Bronchial epithelial cell (primary cell): Measurements from ENCODE around the gene KDM6A. TPM values are rescaled to one million over a fixed set of nuclear protein-coding genes. Genes with fewer than 3 reads are reported as not detected.

Source experiments
- DNase-seq: peaks from one replicate; pipeline ENCODE4 v3.0.0-alpha.2; 2010; ENCODE audit warnings: low read depth
- FAIRE-seq: peaks from 2 replicates; lab custom pipeline; 2011; peaks lifted over from hg19 to GRCh38; lab: Jason Lieb, UNC
- H3K27me3 ChIP-seq: 2 replicates; pipeline ENCODE4 v1.5.1; 2011; ENCODE audit warnings: low read length; ENCODE audit not compliant: control insufficient read depth, insufficient read depth
- H3K36me3 ChIP-seq: 2 replicates; pipeline ENCODE4 v1.5.1; 2011; ENCODE audit warnings: low read length; ENCODE audit not compliant: control insufficient read depth, insufficient read depth
- H3K4me3 ChIP-seq: 2 replicates; pipeline ENCODE4 v1.5.1; 2011; ENCODE audit warnings: mild to moderate bottlenecking, low read depth, low read length, control low read depth
- total RNA-seq: library from RNA; depleted of rRNA; stranded (reverse); fragments of >200 nt; gene quantifications from 2 replicates; pipeline ENCODE4 v1.2.1, GENCODE V29; 2014
- TF ChIP-seq, protein P1 (sequence below): IDR thresholded peaks from 2 replicates; pipeline ENCODE4 v1.5.1; 2011; ENCODE audit warnings: mild to moderate bottlenecking, moderate library complexity, low read length, control low read depth, inconsistent platforms; ENCODE audit not compliant: insufficient read depth, severe bottlenecking

KDM6A gene
- total RNA-seq, 1 donor from 2014 or later: 11.1 TPM

DNA sequence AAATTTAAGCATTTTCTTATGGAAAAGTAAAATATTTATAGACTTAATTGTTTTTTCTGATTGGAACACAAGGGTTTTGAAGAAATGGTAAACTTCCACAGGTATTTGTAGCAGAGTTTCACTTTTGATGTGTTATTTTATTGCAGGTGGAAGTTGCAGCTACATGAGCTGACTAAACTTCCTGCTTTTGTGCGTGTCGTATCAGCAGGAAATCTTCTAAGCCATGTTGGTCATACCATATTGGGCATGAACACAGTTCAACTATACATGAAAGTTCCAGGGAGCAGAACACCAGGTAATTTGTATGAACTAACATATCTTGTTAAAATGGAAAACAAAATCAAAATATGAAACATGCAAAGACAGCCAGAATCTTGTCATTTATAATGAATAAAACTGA, 210.3 kb downstream of the KDM6A start:
- no peak for DNase-seq
- no peak for FAIRE-seq
- Histone ChIP-seq H3K27me3 (no peaks in the 10 kb centered on the region), H3K4me3 (no peak overlapping the region), H3K36me3 (no peaks in the 10 kb centered on the region)
- TF ChIP-seq, protein P1, sequence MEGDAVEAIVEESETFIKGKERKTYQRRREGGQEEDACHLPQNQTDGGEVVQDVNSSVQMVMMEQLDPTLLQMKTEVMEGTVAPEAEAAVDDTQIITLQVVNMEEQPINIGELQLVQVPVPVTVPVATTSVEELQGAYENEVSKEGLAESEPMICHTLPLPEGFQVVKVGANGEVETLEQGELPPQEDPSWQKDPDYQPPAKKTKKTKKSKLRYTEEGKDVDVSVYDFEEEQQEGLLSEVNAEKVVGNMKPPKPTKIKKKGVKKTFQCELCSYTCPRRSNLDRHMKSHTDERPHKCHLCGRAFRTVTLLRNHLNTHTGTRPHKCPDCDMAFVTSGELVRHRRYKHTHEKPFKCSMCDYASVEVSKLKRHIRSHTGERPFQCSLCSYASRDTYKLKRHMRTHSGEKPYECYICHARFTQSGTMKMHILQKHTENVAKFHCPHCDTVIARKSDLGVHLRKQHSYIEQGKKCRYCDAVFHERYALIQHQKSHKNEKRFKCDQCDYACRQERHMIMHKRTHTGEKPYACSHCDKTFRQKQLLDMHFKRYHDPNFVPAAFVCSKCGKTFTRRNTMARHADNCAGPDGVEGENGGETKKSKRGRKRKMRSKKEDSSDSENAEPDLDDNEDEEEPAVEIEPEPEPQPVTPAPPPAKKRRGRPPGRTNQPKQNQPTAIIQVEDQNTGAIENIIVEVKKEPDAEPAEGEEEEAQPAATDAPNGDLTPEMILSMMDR: no peak

DNA sequence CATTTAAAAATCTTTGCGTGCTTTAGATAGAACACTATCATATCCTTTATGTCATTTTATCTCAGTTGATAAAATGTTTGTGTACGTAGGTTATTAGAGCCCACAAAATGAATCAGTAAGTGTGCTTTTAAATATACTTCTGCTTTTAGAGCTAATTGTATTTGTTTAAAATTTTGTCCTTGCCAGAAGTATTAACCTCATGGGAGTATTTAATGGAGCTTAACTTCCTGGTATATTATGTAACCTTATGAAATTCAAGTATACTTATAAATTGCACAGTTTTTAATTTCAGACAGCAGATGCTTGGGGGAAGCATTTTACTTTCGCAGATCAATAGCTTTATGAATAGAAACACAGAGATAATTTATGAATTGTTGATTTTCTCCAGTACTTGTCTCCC, 237.5 kb downstream of the KDM6A start:
- FAIRE-seq: no peak
- H3K36me3 ChIP-seq: no peaks in the 10 kb centered on the region
- TF ChIP-seq, protein P1: no peak

DNA sequence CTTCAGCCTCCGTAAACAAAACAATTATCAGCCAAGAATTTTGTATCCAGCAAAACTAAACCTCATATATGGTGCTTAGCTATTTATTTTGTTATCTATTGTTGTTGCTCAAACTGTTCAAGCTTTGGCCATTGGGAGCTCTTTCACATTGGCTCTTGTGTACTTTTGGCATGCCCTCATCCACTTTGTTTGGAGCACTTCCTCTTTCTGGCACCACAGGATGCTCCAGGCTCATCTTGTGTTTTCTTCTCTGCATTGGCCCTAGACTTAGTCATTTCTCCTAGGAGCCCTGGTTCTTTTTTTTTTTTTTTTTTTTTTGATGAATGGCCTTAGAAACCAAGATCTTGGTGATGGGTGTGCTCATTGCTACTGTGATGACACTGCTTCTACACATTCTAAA, 253.2 kb downstream of the KDM6A start:
- no peaks in the 10 kb centered on the region for H3K27me3 ChIP-seq
- H3K36me3 ChIP-seq: no peaks in the 10 kb centered on the region
- TF ChIP-seq, protein P1: no peak
- DNase-seq (no peak), FAIRE-seq (no peak)
- H3K4me3 ChIP-seq: no peak overlapping the region

More for the DNA sequence above, 237.5 kb downstream of the KDM6A start:
- Histone ChIP-seq H3K27me3 (no peaks in the 10 kb centered on the region), H3K4me3 (no peak overlapping the region)
- DNase-seq: no peak

DNA sequence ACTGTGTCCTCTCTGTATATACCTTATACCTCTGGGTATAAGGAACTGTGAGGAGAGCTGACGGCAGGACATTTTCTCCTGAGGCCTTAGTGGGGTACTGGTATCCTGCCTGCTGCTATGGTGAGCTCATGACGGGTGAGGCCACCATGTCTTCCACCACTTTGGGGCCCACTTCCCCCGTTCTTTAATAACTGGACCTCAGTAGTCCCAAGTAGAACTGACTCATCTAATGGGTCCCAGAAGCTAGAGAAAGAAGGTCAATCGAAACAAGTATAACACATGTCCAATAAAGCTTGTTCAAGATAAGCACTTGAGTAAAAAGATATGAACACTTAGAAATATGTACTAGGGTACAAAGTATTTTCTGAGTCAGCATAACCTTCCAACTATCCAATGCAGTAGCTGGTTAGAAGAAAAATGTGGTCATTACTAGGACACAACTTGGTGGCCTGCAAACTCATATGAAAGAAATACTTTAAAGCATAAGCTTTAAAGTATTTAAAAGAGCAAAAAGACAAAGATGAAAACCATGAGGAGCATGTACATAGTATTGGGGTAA, 256.0 kb downstream of the KDM6A start:
- DNase-seq (no peak), FAIRE-seq (no peak)
- H3K36me3 ChIP-seq: no peaks in the 10 kb centered on the region
- H3K27me3 ChIP-seq: no peaks in the 10 kb centered on the region
- TF ChIP-seq, protein P1: no peak
- no peak overlapping the region for H3K4me3 ChIP-seq

DNA sequence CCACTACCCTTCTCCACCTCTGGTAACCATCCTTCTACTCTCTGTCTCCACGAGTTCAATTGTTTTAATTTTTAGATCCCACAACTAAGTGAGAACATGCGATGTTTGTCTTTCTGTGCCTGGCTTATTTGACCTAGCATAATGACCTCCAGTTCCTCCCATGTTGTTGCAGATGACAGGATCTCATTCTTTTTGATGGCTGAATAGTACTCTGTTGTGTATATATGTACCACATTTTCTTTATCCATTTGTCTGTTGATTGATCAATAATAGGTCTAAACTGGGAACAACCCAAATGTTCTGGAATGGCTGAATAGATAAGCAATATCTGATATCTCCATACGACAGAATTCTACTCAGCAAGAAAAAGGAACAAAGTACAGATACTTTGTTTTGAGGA, 260.5 kb downstream of the KDM6A start:
- no peak for FAIRE-seq
- TF ChIP-seq, protein P1: no peak
- no peaks in the 10 kb centered on the region for H3K27me3 ChIP-seq
- no peak overlapping the region for H3K4me3 ChIP-seq
- no peaks in the 10 kb centered on the region for H3K36me3 ChIP-seq
- no peak for DNase-seq

DNA sequence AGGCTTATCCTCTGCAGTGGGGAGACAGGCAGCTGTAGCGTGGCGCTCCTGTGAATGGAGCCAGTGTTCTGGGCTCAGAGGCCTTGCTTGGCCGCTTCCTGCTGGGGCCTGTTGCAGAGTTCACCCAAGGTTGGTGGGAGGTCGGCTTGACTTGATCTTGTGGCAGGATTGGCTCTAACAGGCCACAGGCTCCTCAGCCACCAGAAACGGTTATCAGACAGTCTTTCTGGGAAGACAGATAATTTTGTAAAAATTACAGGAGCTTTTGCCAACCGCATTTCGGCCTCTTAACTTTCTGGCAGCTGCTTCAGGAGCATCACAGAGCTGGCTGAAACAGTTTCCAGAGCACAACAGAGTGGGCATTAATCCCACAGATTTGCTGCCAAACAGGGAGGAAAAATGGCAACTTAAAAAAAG, 261.3 kb downstream of the KDM6A start:
- TF ChIP-seq, protein P1: no peak
- H3K36me3 ChIP-seq: no peaks in the 10 kb centered on the region
- DNase-seq (no peak), FAIRE-seq (no peak)
- no peak overlapping the region for H3K4me3 ChIP-seq
- H3K27me3 ChIP-seq: no peaks in the 10 kb centered on the region
